A549 (cell line): Measurements from ENCODE around the gene FKBP7. TPM values are rescaled to one million over a fixed set of nuclear protein-coding genes. Genes with fewer than 3 reads are reported as not detected.

ENCODE experiments used
- ATAC-seq, 2 experiments: fragments of 200-7000 bp in 1 of 2; fragments of >200 bp in 1 of 2; cut with Nextera tagmentation in 1 of 2; cut with Tn5 transposase in 1 of 2; 3 replicates each; pipeline versions ENCODE4 v1.8.0 to v1.9.1; 2018 to 2020; ENCODE audit warnings: mild to moderate bottlenecking in 1 of 2, moderate library complexity in 1 of 2
- CTCF ChIA-PET: fragments of 300-600 bp; sonication (Branson Sonifier 250); formaldehyde crosslinking; extraction: SDS; loops from one replicate; lab custom pipeline; 2021; ENCODE audit warnings: antibody characterized with exemption, inconsistent platforms; lab: Yijun Ruan, JAX
- POLR2A ChIA-PET: fragments of 350-600 bp; formaldehyde crosslinking; extraction: SDS; loops from one replicate; lab custom pipeline; 2021; ENCODE audit warnings: antibody characterized with exemption, inconsistent platforms; lab: Yijun Ruan, JAX
- DNase-seq, 2 experiments: peaks; one replicate each; pipeline versions ENCODE4 v3.0.0 to v3.0.0-alpha.2; 2011 to 2016; ENCODE audit warnings: low read depth in 1 of 2, low spot score in 1 of 2
- FAIRE-seq: peaks from 2 replicates; lab custom pipeline; 2011; peaks lifted over from hg19 to GRCh38; lab: Jason Lieb, UNC
- H3K27ac ChIP-seq, 2 experiments: fragments of >200 bp; sonication (Bioruptor Twin); formaldehyde crosslinking; 3 replicates each; pipeline ENCODE4 v1.5.1; 2016 to 2017
- H3K4me1 ChIP-seq: fragments of >200 bp; sonication (Bioruptor Twin); formaldehyde crosslinking; 3 replicates; pipeline ENCODE4 v1.6.1; 2016
- H3K4me2 ChIP-seq: fragments of >200 bp; sonication (Bioruptor Twin); formaldehyde crosslinking; 3 replicates; pipeline ENCODE4 v1.6.1; 2016
- H3K4me3 ChIP-seq: fragments of >200 bp; sonication (Bioruptor Twin); formaldehyde crosslinking; 3 replicates; pipeline ENCODE4 v1.5.1; 2016
- H3K9me3 ChIP-seq: fragments of >200 bp; sonication (Bioruptor Twin); formaldehyde crosslinking; 3 replicates; pipeline ENCODE4 v1.6.1; 2016
- ATOH8 ChIP-seq: fragments of 250-450 bp; sonication (Bioruptor Pico); IDR thresholded peaks from 2 replicates; pipeline ENCODE4 v1.5.0; 2020; ENCODE audit warnings: low read depth, mild to moderate bottlenecking, moderate library complexity
- BCL3 ChIP-seq: fragments of >200 bp; sonication (Bioruptor Twin); formaldehyde crosslinking; IDR thresholded peaks from 3 replicates; pipeline ENCODE4 v1.6.1; 2016
- CBX2 ChIP-seq: fragments of 200-600 bp; sonication (generic); IDR thresholded peaks from 2 replicates; pipeline ENCODE4 v1.6.1; 2016; ENCODE audit warnings: low read depth, mild to moderate bottlenecking, borderline replicate concordance
- CTCF ChIP-seq: fragments of >200 bp; sonication (Bioruptor Twin); formaldehyde crosslinking; IDR thresholded peaks from 3 replicates; pipeline ENCODE4 v1.5.1; 2016
- E2F6 ChIP-seq: IDR thresholded peaks from 2 replicates; pipeline ENCODE4 v1.6.1; 2012; ENCODE audit warnings: low read depth, borderline replicate concordance
- EP300 ChIP-seq, 2 experiments: fragments of >200 bp; sonication (Bioruptor Twin); formaldehyde crosslinking; IDR thresholded peaks; 2 replicates in 1 of 2; 3 replicates in 1 of 2; pipeline ENCODE4 v1.6.1; 2016 to 2017
- HES2 ChIP-seq: fragments of >200 bp; sonication (Bioruptor Twin); formaldehyde crosslinking; IDR thresholded peaks from 2 replicates; pipeline ENCODE4 v1.6.1; 2016
- HEYL ChIP-seq: fragments of 250-450 bp; sonication (Bioruptor Pico); IDR thresholded peaks from 2 replicates; pipeline ENCODE4 v1.8.0; 2021; ENCODE audit warnings: mild to moderate bottlenecking, moderate library complexity
- HOXB5 ChIP-seq: fragments of 250-450 bp; sonication (Bioruptor Pico); IDR thresholded peaks from 2 replicates; pipeline ENCODE4 v1.5.0; 2020; ENCODE audit warnings: mild to moderate bottlenecking, moderate library complexity
- JUN ChIP-seq, 2 experiments: fragments of >200 bp; sonication (Bioruptor Twin); formaldehyde crosslinking; IDR thresholded peaks; 2 replicates in 1 of 2; 3 replicates in 1 of 2; pipeline ENCODE4 v1.6.1; 2016 to 2017
- JUNB ChIP-seq: fragments of >200 bp; sonication (Bioruptor Twin); formaldehyde crosslinking; IDR thresholded peaks from 2 replicates; pipeline ENCODE4 v1.6.1; 2016
- MAX ChIP-seq: IDR thresholded peaks from 2 replicates; pipeline ENCODE4 v1.6.1; 2012
- MAZ ChIP-seq: fragments of 150-350 bp; IDR thresholded peaks from 2 replicates; pipeline ENCODE4 v1.6.1; 2014; ENCODE audit warnings: antibody characterized with exemption, low read depth, low read length, borderline replicate concordance
- MYC ChIP-seq: IDR thresholded peaks from 2 replicates; pipeline ENCODE4 v1.6.1; 2012; ENCODE audit warnings: mild to moderate bottlenecking, inconsistent platforms, low read length, improper control_type of control experiment, borderline replicate concordance
- NR3C1 ChIP-seq: fragments of >200 bp; sonication (Bioruptor Twin); formaldehyde crosslinking; IDR thresholded peaks from 3 replicates; pipeline ENCODE4 v1.6.1; 2017
- PHF8 ChIP-seq: fragments of 200-600 bp; sonication (generic); IDR thresholded peaks from 2 replicates; pipeline ENCODE4 v1.6.1; 2016; ENCODE audit warnings: low read depth, mild to moderate bottlenecking, antibody characterized with exemption, moderate library complexity, borderline replicate concordance
- POLR2A ChIP-seq: IDR thresholded peaks from 2 replicates; pipeline ENCODE4 v1.6.1; 2012; ENCODE audit warnings: mild to moderate bottlenecking, low read length
- POLR2AphosphoS2 ChIP-seq: conservative IDR thresholded peaks from 2 replicates; pipeline ENCODE4 v1.6.1; 2012; ENCODE audit warnings: low read length, improper control_type of control experiment, inconsistent platforms
- RAD21 ChIP-seq, 2 experiments: fragments of >200 bp in 1 of 2; sonication (Bioruptor Twin) in 1 of 2; formaldehyde crosslinking in 1 of 2; IDR thresholded peaks in 1 of 2; conservative IDR thresholded peaks in 1 of 2; 2 replicates in 1 of 2; 3 replicates in 1 of 2; pipeline ENCODE4 v1.6.1; 2012 to 2018; ENCODE audit warnings: inconsistent platforms in 1 of 2
- SMC3 ChIP-seq: fragments of >200 bp; sonication (Bioruptor Twin); formaldehyde crosslinking; IDR thresholded peaks from 3 replicates; pipeline ENCODE4 v1.6.1; 2018; ENCODE audit warnings: inconsistent platforms
- ZC3H11A ChIP-seq: fragments of 450-650 bp; IDR thresholded peaks from 2 replicates; pipeline ENCODE4 v1.6.1; 2014; ENCODE audit warnings: antibody characterized with exemption, mild to moderate bottlenecking
- ZFP36 ChIP-seq: fragments of 450-650 bp; IDR thresholded peaks from 2 replicates; pipeline ENCODE4 v1.6.1; 2014; ENCODE audit warnings: borderline replicate concordance; ENCODE audit not compliant: partially characterized antibody
- WGBS: methylation state at CpG from one replicate; pipeline ENCODE4 v1.1.6; 2017; ENCODE audit errors: missing lambda C conversion rate; 5-methylcytosine and 5-hydroxymethylcytosine counted together
- polyA minus RNA-seq: library from RNA; depleted of rRNA, polyadenylated mRNA; stranded (reverse); fragments of >200 nt; gene quantifications from 2 replicates; pipeline ENCODE4 v1.2.3, GENCODE V29; 2011; rRNA and poly(A)+ RNA removed
- polyA plus RNA-seq, 4 experiments: library from polyadenylated mRNA; depleted of rRNA in 3 of 4; stranded (reverse); fragments of >200 nt; fragmentation: RNase III in 1 of 4; extraction: RNeasy Plus Mini Kit Qiagen cat#74134 plus additional on column Dnase treatment in 1 of 4; gene quantifications; 2 replicates in 3 of 4; 3 replicates in 1 of 4; pipeline ENCODE4 v1.2.3, GENCODE V29; 2011 to 2017

FKBP7 gene
- 21.4 and 23.7 TPM in 2 replicates for polyA plus RNA-seq (2011; rRNA removed)
- polyA plus RNA-seq (2012; cell fraction: cytosol; rRNA removed) = 6.0 and 6.3 TPM in 2 replicates
- polyA plus RNA-seq (2012; cell fraction: nucleus; rRNA removed) = 2.1 and 2.8 TPM in 2 replicates
- polyA plus RNA-seq (2017; fragmentation: RNase III; extraction: RNeasy Plus Mini Kit Qiagen cat#74134 plus additional on column Dnase treatment) = 13.8 to 15.2 TPM (median 14.8 TPM) in 3 replicates
- polyA minus RNA-seq = 2.6 and 3.9 TPM in 2 replicates

- TF ChIP-seq CTCF (peak; percentile 58), RAD21 (conservative IDR thresholded peaks at IDR 0.05 in 1 of 2, IDR thresholded peaks at IDR 0.05 in 1 of 2) (peak; percentile 65 to 75), HEYL (CRISPR knock-in tag) (no peak), ATOH8 (CRISPR knock-in tag) (0 out of 2 replicates have a peak, but pooled peaks have one; percentile 15), ZC3H11A (no peak), SMC3 (peak; percentile 24; the same call in 2 of the 3 replicates), POLR2A (peak; percentile 66), HOXB5 (CRISPR knock-in tag) (no peak), PHF8 (peak; percentile 85), MAX (peak; percentile 86), EP300 (IDR thresholded peaks at IDR 0.05) (no peak), HES2 (no peak), E2F6 (peak; percentile 72), MAZ (no peak), BCL3 (peak; percentile 50; the same call in 1 of the 3 replicates), MYC (peak; percentile 61; the same call in 1 of the 2 replicates), JUN (IDR thresholded peaks at IDR 0.05) (peak in 1 of 2 experiments; percentile 56; a peak in 2 of 5 replicates), CBX2 (no peak)
- WGBS = 2% methylated on average over 47 of the region's 56 CpGs
- Histone ChIP-seq H3K4me3 (peak within 1 kb of the TSS; percentile 68), H3K4me1 (peaks cover 42% of the 10 kb centered on the region), H3K9me3 (no peaks in the 10 kb centered on the region), H3K4me2 (peak within 1 kb of the TSS; percentile 74), H3K27ac (peak within 1 kb of the TSS; percentile 82 to 92)
- ATAC-seq = peak; percentile 72 to 79
- FAIRE-seq = no peak
- peak; percentile 71 to 84 for DNase-seq
- ChIA-PET POLR2A (interaction anchor here (4.1 kb wide), 1 partner anchor 27 kb away, joined by 35 read pairs; the partner anchor contains the start of genes PJVK and PRKRA), CTCF (interaction anchor here (1.1 to 2.0 kb wide), 4 partner anchors 7 to 347 kb away, joined by 3 to 8 read pairs (median 4); no protein-coding TSS in a partner anchor)
Measured at GRCh38 chr2:178478439-178479274, at the start of gene FKBP7. Gene FKBP7 (minus strand): TSS chr2:178478600. CDS start chr2:178478499, 101 bp downstream.

GRCh38 chr2:178527592-178527991, 49.2 kb upstream of the FKBP7 start:
- Histone ChIP-seq H3K4me1 (no peaks in the 10 kb centered on the region), H3K4me2 (no peak overlapping the region), H3K4me3 (no peak overlapping the region), H3K9me3 (no peaks in the 10 kb centered on the region), H3K27ac (no peak overlapping the region)
- ChIA-PET CTCF (interaction anchor here (0.8 to 1.2 kb wide), 3 partner anchors 8 to 43 kb away, joined by 3 read pairs; no protein-coding TSS in a partner anchor), POLR2A (no interaction called here)
- no peak for FAIRE-seq
- 92% methylated on average over 2 of the region's 2 CpGs for WGBS
- no peak for DNase-seq
- TF ChIP-seq EP300 (IDR thresholded peaks at IDR 0.05) = no peak
- TF ChIP-seq JUNB = no peak
- TF ChIP-seq NR3C1 = no peak
- no peak for TF ChIP-seq ZFP36
- TF ChIP-seq SMC3 = no peak
- TF ChIP-seq POLR2AphosphoS2 = no peak
- ATAC-seq = no peak
